IMR-90 (cell line): ENCODE results near the gene CCNI. TPM values are rescaled to one million over a fixed set of nuclear protein-coding genes. Genes with fewer than 3 reads are reported as not detected.
A peak's percentile ranks its signal among the peaks of the same experiment; 100 is the strongest.

Source experiments
- ATAC-seq: fragments of 200-7000 bp; cut with Tn5 transposase; 2 replicates; pipeline ENCODE4 v1.9.1; 2020; ENCODE audit warnings: low read depth, mild to moderate bottlenecking, moderate library complexity
- BruUV-seq: library from RNA; stranded (reverse); fragments of 400-500 nt; replicated peaks from 2 replicates; lab custom pipeline; 2021; lab: Mats Ljungman, UMichigan
- CTCF ChIA-PET: fragments of 300-600 bp; formaldehyde crosslinking; extraction: SDS; loops from one replicate; lab custom pipeline; 2021; ENCODE audit warnings: antibody characterized with exemption; lab: Yijun Ruan, JAX
- POLR2A ChIA-PET: fragments of 300-600 bp; sonication (Branson Sonifier 250); formaldehyde crosslinking; loops from one replicate; lab custom pipeline; 2022; ENCODE audit warnings: antibody characterized with exemption; ENCODE audit not compliant: unreplicated experiment; lab: Charles Lee
- DNase-seq: peaks from one replicate; pipeline ENCODE4 v3.0.0; 2013
- H2AFZ ChIP-seq: replicated peaks from 2 replicates; pipeline ENCODE3; 2013; ENCODE audit warnings: low read length, mild to moderate bottlenecking; ENCODE audit not compliant: poor library complexity
- H2AK5ac ChIP-seq: 2 replicates; pipeline ENCODE4 v1.6.1; 2013; ENCODE audit warnings: low read depth, low read length, inconsistent platforms
- H2AK9ac ChIP-seq: replicated peaks from 2 replicates; pipeline ENCODE3; 2013; ENCODE audit warnings: mild to moderate bottlenecking, low read depth, low read length, moderate library complexity; ENCODE audit not compliant: poor library complexity
- H2BK120ac ChIP-seq: 2 replicates; pipeline ENCODE4 v1.6.1; 2013; ENCODE audit warnings: low read depth, low read length, inconsistent platforms
- H2BK15ac ChIP-seq: 3 replicates; pipeline ENCODE4 v1.6.1; 2013; ENCODE audit warnings: low read depth, low read length, inconsistent platforms
- H2BK20ac ChIP-seq: 2 replicates; pipeline ENCODE4 v1.6.1; 2013; ENCODE audit warnings: low read depth, mild to moderate bottlenecking, inconsistent platforms, low read length, moderate library complexity
- H2BK5ac ChIP-seq: 2 replicates; pipeline ENCODE4 v1.6.1; 2013; ENCODE audit warnings: mild to moderate bottlenecking, low read depth, low read length, inconsistent platforms; ENCODE audit not compliant: poor library complexity, severe bottlenecking
- H3K14ac ChIP-seq: replicated peaks from 2 replicates; pipeline ENCODE4 v1.6.1; 2013; ENCODE audit warnings: low read depth, low read length, inconsistent platforms
- H3K18ac ChIP-seq: 2 replicates; pipeline ENCODE4 v1.6.1; 2013; ENCODE audit warnings: low read depth, low read length, control low read depth
- H3K23ac ChIP-seq: 2 replicates; pipeline ENCODE4 v1.6.1; 2013; ENCODE audit warnings: low read depth, low read length, inconsistent platforms
- H3K27ac ChIP-seq: 2 replicates; pipeline ENCODE4 v1.5.1; 2013; ENCODE audit warnings: mild to moderate bottlenecking, control low read depth, low read length; ENCODE audit not compliant: insufficient read depth
- H3K27me3 ChIP-seq: 2 replicates; pipeline ENCODE4 v1.6.1; 2013; ENCODE audit warnings: low read length; ENCODE audit not compliant: control insufficient read depth, insufficient read depth
- H3K36me3 ChIP-seq: 2 replicates; pipeline ENCODE4 v1.6.1; 2013; ENCODE audit warnings: low read length, mixed read lengths; ENCODE audit not compliant: control insufficient read depth, insufficient read depth
- H3K4ac ChIP-seq: 2 replicates; pipeline ENCODE4 v1.6.1; 2013; ENCODE audit warnings: low read depth, low read length, inconsistent platforms
- H3K4me1 ChIP-seq: 2 replicates; pipeline ENCODE4 v1.6.1; 2013; ENCODE audit warnings: low read length, mixed read lengths; ENCODE audit not compliant: control insufficient read depth, insufficient read depth
- H3K4me2 ChIP-seq: 2 replicates; pipeline ENCODE4 v1.6.1; 2013; ENCODE audit warnings: low read depth, mild to moderate bottlenecking, control low read depth, low read length, moderate library complexity
- H3K4me3 ChIP-seq: 2 replicates; pipeline ENCODE4 v1.5.1; 2013; ENCODE audit warnings: low read depth, mild to moderate bottlenecking, control low read depth, low read length, moderate library complexity; ENCODE audit not compliant: insufficient read depth
- H3K56ac ChIP-seq: 2 replicates; pipeline ENCODE4 v1.6.1; 2013; ENCODE audit warnings: low read length, inconsistent platforms; ENCODE audit not compliant: insufficient read depth; ENCODE audit errors: extremely low read depth
- H3K79me1 ChIP-seq, 2 experiments: 2 replicates each; pipeline ENCODE4 v1.6.1; 2013; ENCODE audit warnings: low read length in 2 of 2, inconsistent platforms in 1 of 2, low read depth in 1 of 2
- H3K9ac ChIP-seq: 2 replicates; pipeline ENCODE4 v1.6.1; 2013; ENCODE audit warnings: low read depth, low read length, control low read depth
- H3K9me1 ChIP-seq: 2 replicates; pipeline ENCODE4 v1.6.1; 2013; ENCODE audit warnings: low read length, inconsistent platforms; ENCODE audit not compliant: insufficient read depth
- H3K9me3 ChIP-seq: 2 replicates; pipeline ENCODE4 v1.6.1; 2013; ENCODE audit warnings: low read length; ENCODE audit not compliant: control insufficient read depth, insufficient read depth
- H4K20me1 ChIP-seq: 2 replicates; pipeline ENCODE4 v1.6.1; 2013; ENCODE audit warnings: low read length, inconsistent platforms; ENCODE audit not compliant: insufficient read depth
- H4K5ac ChIP-seq: 2 replicates; pipeline ENCODE4 v1.6.1; 2013; ENCODE audit warnings: mild to moderate bottlenecking, low read depth, low read length, control low read depth
- H4K8ac ChIP-seq, 2 experiments: 2 replicates each; pipeline ENCODE4 v1.6.1; 2013; ENCODE audit warnings: low read depth in 2 of 2, low read length in 2 of 2, control low read depth in 1 of 2, inconsistent platforms in 1 of 2
- H4K91ac ChIP-seq: 2 replicates; pipeline ENCODE4 v1.6.1; 2013; ENCODE audit warnings: low read depth, low read length, inconsistent platforms; ENCODE audit not compliant: insufficient read depth
- CEBPB ChIP-seq: IDR thresholded peaks from 2 replicates; pipeline ENCODE4 v1.6.1; 2012; ENCODE audit warnings: low read depth, low read length, improper control_type of control experiment
- CHD1 ChIP-seq: IDR thresholded peaks from 2 replicates; pipeline ENCODE4 v1.6.1; 2012; ENCODE audit warnings: low read depth, low read length, improper control_type of control experiment
- RAD21 ChIP-seq: IDR thresholded peaks from 2 replicates; pipeline ENCODE4 v1.6.1; 2012; ENCODE audit warnings: low read length, improper control_type of control experiment
- RFX5 ChIP-seq: IDR thresholded peaks from 2 replicates; pipeline ENCODE4 v1.8.0; 2012; ENCODE audit warnings: low read depth, mild to moderate bottlenecking, low read length, moderate library complexity
- SMC3 ChIP-seq: fragments of 150-350 bp; IDR thresholded peaks from 2 replicates; pipeline ENCODE4 v1.6.1; 2016; ENCODE audit warnings: low read depth, mild to moderate bottlenecking, antibody characterized with exemption, low read length, moderate library complexity
- WGBS, 2 experiments: methylation state at CpG; one replicate each; pipeline versions ENCODE4 v1.1.5 to v1.1.7; 2013; ENCODE audit warnings: missing lambda C conversion rate in 2 of 2; ENCODE audit not compliant: insufficient read length in 1 of 2; ENCODE audit errors: extremely low coverage in 2 of 2; 5-methylcytosine and 5-hydroxymethylcytosine counted together
- dilution Hi-C: fragments of 300-500 bp; cut with HindIII; formaldehyde crosslinking; loops from one replicate; pipeline ENCODE4 v1.14.3; 2018; ENCODE audit warnings: low sequenced_read_pairs; ENCODE audit not compliant: unreplicated experiment
- in situ Hi-C: fragments of 300-500 bp; cut with MboI; formaldehyde crosslinking; loops from 3 replicates; pipeline ENCODE4 v1.14.3; 2019; ENCODE audit warnings: low sequenced_read_pairs, inconsistent platforms, mixed read lengths
- intact Hi-C: fragments of 100-400 bp; cut with micrococcal nuclease; formaldehyde crosslinking; loops from 2 replicates; pipeline ENCODE4 v1.10.0; 2022
- polyA plus RNA-seq, 3 experiments: library from polyadenylated mRNA; depleted of rRNA; stranded (reverse); fragments of >200 nt; gene quantifications; 2 replicates each; pipeline ENCODE4 v1.2.3, GENCODE V29; 2012; ENCODE audit warnings: low replicate concordance in 1 of 3
- total RNA-seq: library from RNA; depleted of rRNA; stranded (reverse); fragments of >200 nt; gene quantifications from 2 replicates; pipeline ENCODE4 v1.2.3, GENCODE V29; 2012
- TF ChIP-seq, protein P1 (sequence below): fragments of 150-350 bp; IDR thresholded peaks from 2 replicates; pipeline ENCODE4 v1.6.1; 2017; ENCODE audit warnings: mild to moderate bottlenecking, antibody characterized with exemption, low read length, low read depth
- TF ChIP-seq, protein P2 (sequence below): conservative IDR thresholded peaks from 2 replicates; pipeline ENCODE4 v1.5.1; 2012; ENCODE audit warnings: mild to moderate bottlenecking, low read depth, low read length, improper control_type of control experiment

Gene CCNI
- total and polyA plus RNA-seq, 2 of the 4 experiments (the other 2 are of a cell fraction) = 70.1 to 100 TPM

DNA sequence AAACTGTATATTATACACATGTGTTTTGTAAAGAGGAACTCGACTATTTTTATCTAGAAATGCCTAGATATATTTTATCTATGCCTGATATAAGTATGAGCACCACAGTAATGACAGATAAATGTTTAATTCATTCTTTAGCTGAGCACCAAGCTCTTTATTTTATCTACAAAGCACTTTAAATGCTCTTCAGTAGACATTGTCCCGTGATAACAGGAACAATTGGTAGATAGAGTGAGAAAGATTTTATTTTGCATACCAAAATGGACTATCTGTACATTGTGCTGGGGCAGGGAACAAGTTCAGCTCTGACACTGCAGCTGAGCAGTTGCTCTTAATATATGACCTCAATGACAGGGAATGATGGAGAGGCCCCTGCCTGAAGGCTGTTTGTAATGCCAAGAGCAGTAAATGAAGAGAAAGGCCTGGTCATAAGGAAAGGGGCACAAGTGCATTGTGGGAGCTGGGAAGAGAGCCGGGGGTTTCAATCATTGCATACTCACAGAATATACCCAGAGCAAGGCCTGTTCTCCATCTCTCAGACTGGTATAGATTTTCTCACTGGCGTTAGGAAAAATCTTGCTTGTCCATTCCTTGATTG is 68.9 kb downstream of the CCNI start:
- DNase-seq (no peak), ATAC-seq (no peak; the same call in 1 of the 2 replicates)
- peak overlapping the region; percentile 27 for H2BK20ac ChIP-seq
- dilution Hi-C loops (no loop called here), in situ Hi-C loops (no loop called here), intact Hi-C loops (no loop called here)
- peaks cover 23% of the 10 kb centered on the region for H3K9me1 ChIP-seq
- H2BK5ac ChIP-seq = peak overlapping the region; percentile 93
- H3K79me1 ChIP-seq = peaks cover 32 to 79% of the 10 kb centered on the region in 2 experiments
- peak overlapping the region; percentile 71; the same call in 1 of the 2 replicates for H2AK5ac ChIP-seq
- H3K36me3 ChIP-seq = peaks cover 33% of the 10 kb centered on the region
- no CpG with 5 or more reads among the region's 4 CpGs for WGBS, 2 experiments
- peak overlapping the region; percentile 37 for H2AFZ ChIP-seq
- TF ChIP-seq SMC3 (no peak), CEBPB (no peak), RFX5 (no peak), CHD1 (no peak), RAD21 (no peak)
- TF ChIP-seq, protein P1, sequence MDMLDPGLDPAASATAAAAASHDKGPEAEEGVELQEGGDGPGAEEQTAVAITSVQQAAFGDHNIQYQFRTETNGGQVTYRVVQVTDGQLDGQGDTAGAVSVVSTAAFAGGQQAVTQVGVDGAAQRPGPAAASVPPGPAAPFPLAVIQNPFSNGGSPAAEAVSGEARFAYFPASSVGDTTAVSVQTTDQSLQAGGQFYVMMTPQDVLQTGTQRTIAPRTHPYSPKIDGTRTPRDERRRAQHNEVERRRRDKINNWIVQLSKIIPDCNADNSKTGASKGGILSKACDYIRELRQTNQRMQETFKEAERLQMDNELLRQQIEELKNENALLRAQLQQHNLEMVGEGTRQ = no peak
- TF ChIP-seq, protein P2, sequence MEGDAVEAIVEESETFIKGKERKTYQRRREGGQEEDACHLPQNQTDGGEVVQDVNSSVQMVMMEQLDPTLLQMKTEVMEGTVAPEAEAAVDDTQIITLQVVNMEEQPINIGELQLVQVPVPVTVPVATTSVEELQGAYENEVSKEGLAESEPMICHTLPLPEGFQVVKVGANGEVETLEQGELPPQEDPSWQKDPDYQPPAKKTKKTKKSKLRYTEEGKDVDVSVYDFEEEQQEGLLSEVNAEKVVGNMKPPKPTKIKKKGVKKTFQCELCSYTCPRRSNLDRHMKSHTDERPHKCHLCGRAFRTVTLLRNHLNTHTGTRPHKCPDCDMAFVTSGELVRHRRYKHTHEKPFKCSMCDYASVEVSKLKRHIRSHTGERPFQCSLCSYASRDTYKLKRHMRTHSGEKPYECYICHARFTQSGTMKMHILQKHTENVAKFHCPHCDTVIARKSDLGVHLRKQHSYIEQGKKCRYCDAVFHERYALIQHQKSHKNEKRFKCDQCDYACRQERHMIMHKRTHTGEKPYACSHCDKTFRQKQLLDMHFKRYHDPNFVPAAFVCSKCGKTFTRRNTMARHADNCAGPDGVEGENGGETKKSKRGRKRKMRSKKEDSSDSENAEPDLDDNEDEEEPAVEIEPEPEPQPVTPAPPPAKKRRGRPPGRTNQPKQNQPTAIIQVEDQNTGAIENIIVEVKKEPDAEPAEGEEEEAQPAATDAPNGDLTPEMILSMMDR = no peak
- peak overlapping the region; percentile 69 for H2BK120ac ChIP-seq
- H3K9ac ChIP-seq = peak overlapping the region; percentile 21; the same call in 1 of the 2 replicates
- H4K8ac ChIP-seq = peak overlapping the region in 1 of 2 experiments; percentile 51; a peak in 3 of 4 replicates
- POLR2A ChIA-PET = no interaction called here
- H3K18ac ChIP-seq = peak overlapping the region; percentile 22; the same call in 1 of the 2 replicates
- no peak overlapping the region for H2AK9ac ChIP-seq
- peak overlapping the region; percentile 73 for H3K4ac ChIP-seq
- H3K23ac ChIP-seq = peak overlapping the region; percentile 66
- peak overlapping the region; percentile 37; the same call in 1 of the 2 replicates for H3K56ac ChIP-seq
- CTCF ChIA-PET = no interaction called here
- H2BK15ac ChIP-seq = peak overlapping the region; percentile 18; the same call in 1 of the 3 replicates
- H3K14ac ChIP-seq = peak overlapping the region; percentile 57
- peak overlapping the region; percentile 28; the same call in 1 of the 2 replicates for H3K4me2 ChIP-seq
- no TSS peak for BruUV-seq
- no peaks in the 10 kb centered on the region for H3K9me3 ChIP-seq
- H4K5ac ChIP-seq = no peak overlapping the region
- no peak overlapping the region for H3K4me3 ChIP-seq
- peak overlapping the region; percentile 14; the same call in 1 of the 2 replicates for H4K91ac ChIP-seq
- H3K4me1 ChIP-seq = peaks cover 33% of the 10 kb centered on the region
- H3K27me3 ChIP-seq = no peaks in the 10 kb centered on the region
- peak overlapping the region; percentile 68 for H3K27ac ChIP-seq
- peaks cover 36% of the 10 kb centered on the region for H4K20me1 ChIP-seq
